Effector memory CD4-positive, alpha-beta T cell (primary cell): ENCODE data around the gene TMEM117.
"Not testable (repeated sequence)": the region's sequence is repeated elsewhere in the genome, so short reads cannot be mapped to it uniquely, and the experiment has no call there.

Experiments used
- DNase-seq, 3 donors: peaks; one replicate each; pipeline ENCODE4 v3.0.0-alpha.2; 2020
- H3K27ac ChIP-seq: 2 replicates; pipeline ENCODE4 v1.7.0; 2013; ENCODE audit warnings: mild to moderate bottlenecking, low read length, moderate library complexity; ENCODE audit not compliant: insufficient read depth, poor library complexity, severe bottlenecking
- H3K27me3 ChIP-seq: replicated peaks from 2 replicates; pipeline ENCODE4 v1.7.0; 2013; ENCODE audit warnings: mild to moderate bottlenecking, low read length; ENCODE audit not compliant: insufficient read depth, control insufficient read depth, poor library complexity, severe bottlenecking
- H3K36me3 ChIP-seq: 2 replicates; pipeline ENCODE4 v1.7.0; 2013; ENCODE audit warnings: mild to moderate bottlenecking, low read length, moderate library complexity; ENCODE audit not compliant: control insufficient read depth, insufficient read depth
- H3K4me1 ChIP-seq: 2 replicates; pipeline ENCODE4 v1.7.0; 2013; ENCODE audit warnings: low read length, mild to moderate bottlenecking; ENCODE audit not compliant: control insufficient read depth, insufficient read depth, poor library complexity, severe bottlenecking
- H3K4me3 ChIP-seq: 2 replicates; pipeline ENCODE4 v1.7.0; 2013; ENCODE audit warnings: low read length, low read depth, mild to moderate bottlenecking; ENCODE audit not compliant: insufficient read depth, poor library complexity, severe bottlenecking
- H3K9me3 ChIP-seq: 2 replicates; pipeline ENCODE4 v1.7.0; 2013; ENCODE audit warnings: mild to moderate bottlenecking, low read length, moderate library complexity; ENCODE audit not compliant: control insufficient read depth

TMEM117 gene

GRCh38 chr12:44193281-44193680 is 357.4 kb downstream of the TMEM117 start:
- H3K9me3 ChIP-seq, result no peaks in the 10 kb centered on the region

GRCh38 chr12:44195719-44196118 is 359.8 kb downstream of the TMEM117 start:
- H3K4me3 ChIP-seq, H3K4me1 ChIP-seq, DNase-seq, H3K27me3 ChIP-seq, H3K9me3 ChIP-seq, H3K27ac ChIP-seq, H3K36me3 ChIP-seq: not testable (repeated sequence)

More at GRCh38 chr12:44193281-44193680, 357.4 kb downstream of the TMEM117 start:
- H3K36me3 ChIP-seq, result no peaks in the 10 kb centered on the region
- no peaks in the 10 kb centered on the region for H3K4me1 ChIP-seq
- H3K27ac ChIP-seq, result no peak overlapping the region
- DNase-seq, result no peak
- H3K4me3 ChIP-seq, result no peak overlapping the region
- H3K27me3 ChIP-seq, result no peaks in the 10 kb centered on the region

- Histone ChIP-seq H3K27me3 (no peaks in the 10 kb centered on the region), H3K36me3 (no peaks in the 10 kb centered on the region), H3K27ac (no peak overlapping the region), H3K4me3 (no peak overlapping the region), H3K4me1 (no peaks in the 10 kb centered on the region), H3K9me3 (no peaks in the 10 kb centered on the region)
- DNase-seq, result no peak
These were observed 370.2 kb downstream of the TMEM117 start for GRCh38 chr12:44206045-44206444.

GRCh38 chr12:44217146-44217883 is 381.4 kb downstream of the TMEM117 start:
- no peaks in the 10 kb centered on the region for H3K36me3 ChIP-seq
- H3K27ac ChIP-seq, result no peak overlapping the region
- DNase-seq, result no peak
- no peaks in the 10 kb centered on the region for H3K9me3 ChIP-seq
- no peaks in the 10 kb centered on the region for H3K4me1 ChIP-seq
- no peak overlapping the region for H3K4me3 ChIP-seq
- H3K27me3 ChIP-seq, result no peaks in the 10 kb centered on the region

GRCh38 chr12:44223736-44224135 is 387.9 kb downstream of the TMEM117 start:
- Histone ChIP-seq H3K27ac (no peak overlapping the region), H3K4me3 (no peak overlapping the region), H3K9me3 (no peaks in the 10 kb centered on the region), H3K36me3 (peaks cover 3% of the 10 kb centered on the region), H3K27me3 (no peaks in the 10 kb centered on the region), H3K4me1 (no peaks in the 10 kb centered on the region)
- DNase-seq, result no peak

- no peak overlapping the region for H3K4me3 ChIP-seq
- H3K27me3 ChIP-seq, result no peaks in the 10 kb centered on the region
- DNase-seq, result no peak
- no peak overlapping the region for H3K27ac ChIP-seq
- H3K36me3 ChIP-seq, result peaks cover 3% of the 10 kb centered on the region
- H3K4me1 ChIP-seq, result no peaks in the 10 kb centered on the region
- H3K9me3 ChIP-seq, result no peaks in the 10 kb centered on the region
These were observed 388.7 kb downstream of the TMEM117 start for GRCh38 chr12:44224399-44225148.

GRCh38 chr12:44225149-44225510 is 389.2 kb downstream of the TMEM117 start:
- H3K4me1 ChIP-seq, result no peaks in the 10 kb centered on the region
- no peak for DNase-seq
- no peak overlapping the region for H3K4me3 ChIP-seq
- no peaks in the 10 kb centered on the region for H3K9me3 ChIP-seq
- H3K27ac ChIP-seq, result no peak overlapping the region
- H3K27me3 ChIP-seq, result no peaks in the 10 kb centered on the region
- peaks cover 3% of the 10 kb centered on the region for H3K36me3 ChIP-seq

GRCh38 chr12:44227616-44228015 is 391.7 kb downstream of the TMEM117 start:
- Histone ChIP-seq H3K36me3 (peaks cover 3% of the 10 kb centered on the region), H3K27me3 (no peaks in the 10 kb centered on the region), H3K27ac (no peak overlapping the region), H3K4me1 (no peaks in the 10 kb centered on the region), H3K9me3 (no peaks in the 10 kb centered on the region), H3K4me3 (no peak overlapping the region)
- DNase-seq, result no peak

GRCh38 chr12:44229846-44230245 is 394.0 kb downstream of the TMEM117 start:
- no peaks in the 10 kb centered on the region for H3K27me3 ChIP-seq
- H3K9me3 ChIP-seq, result no peaks in the 10 kb centered on the region
- DNase-seq, result no peak

GRCh38 chr12:44235674-44236073 is 399.8 kb downstream of the TMEM117 start:
- no peaks in the 10 kb centered on the region for H3K4me1 ChIP-seq
- H3K27me3 ChIP-seq, result no peaks in the 10 kb centered on the region
- no peak overlapping the region for H3K27ac ChIP-seq
- H3K9me3 ChIP-seq, result no peaks in the 10 kb centered on the region
- H3K36me3 ChIP-seq, result no peaks in the 10 kb centered on the region
- DNase-seq, result no peak
- H3K4me3 ChIP-seq, result no peak overlapping the region

More at GRCh38 chr12:44229846-44230245, 394.0 kb downstream of the TMEM117 start:
- Histone ChIP-seq H3K36me3 (no peaks in the 10 kb centered on the region), H3K4me3 (no peak overlapping the region), H3K27ac (no peak overlapping the region), H3K4me1 (no peaks in the 10 kb centered on the region)
